ENCODE data around the gene CPN1.
A peak's percentile ranks its signal among the peaks of the same experiment; 100 is the strongest.

The CPN1 gene

GRCh38 chr10:99999319-100000108 lies 82.2 kb downstream of the CPN1 start:
- DNase-seq (ENCODE audit: low read depth in 1 of 2, low spot score in 1 of 2): no peak

DNA sequence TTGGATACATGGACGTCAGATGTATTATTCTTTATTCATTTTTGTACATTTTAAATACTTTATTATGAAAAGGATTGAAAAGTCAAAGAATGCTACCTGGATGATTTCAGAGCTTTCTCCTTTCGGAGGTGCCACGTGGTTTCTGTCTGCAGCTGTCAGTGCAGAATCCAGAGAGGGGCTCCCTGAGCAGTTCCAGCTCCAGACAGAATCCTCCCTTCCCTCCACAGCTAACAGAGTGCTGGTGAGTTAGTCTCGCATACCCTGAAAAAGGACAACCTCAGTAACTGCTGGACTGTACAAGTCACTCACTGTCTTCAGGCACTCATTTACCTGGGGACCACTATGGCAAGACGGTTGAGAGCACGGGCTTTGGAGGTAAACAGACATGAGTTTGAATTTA lies 82.8 kb downstream of the CPN1 start:
- no peak for DNase-seq (ENCODE audit: low read depth in 1 of 2, low spot score in 1 of 2)

DNA sequence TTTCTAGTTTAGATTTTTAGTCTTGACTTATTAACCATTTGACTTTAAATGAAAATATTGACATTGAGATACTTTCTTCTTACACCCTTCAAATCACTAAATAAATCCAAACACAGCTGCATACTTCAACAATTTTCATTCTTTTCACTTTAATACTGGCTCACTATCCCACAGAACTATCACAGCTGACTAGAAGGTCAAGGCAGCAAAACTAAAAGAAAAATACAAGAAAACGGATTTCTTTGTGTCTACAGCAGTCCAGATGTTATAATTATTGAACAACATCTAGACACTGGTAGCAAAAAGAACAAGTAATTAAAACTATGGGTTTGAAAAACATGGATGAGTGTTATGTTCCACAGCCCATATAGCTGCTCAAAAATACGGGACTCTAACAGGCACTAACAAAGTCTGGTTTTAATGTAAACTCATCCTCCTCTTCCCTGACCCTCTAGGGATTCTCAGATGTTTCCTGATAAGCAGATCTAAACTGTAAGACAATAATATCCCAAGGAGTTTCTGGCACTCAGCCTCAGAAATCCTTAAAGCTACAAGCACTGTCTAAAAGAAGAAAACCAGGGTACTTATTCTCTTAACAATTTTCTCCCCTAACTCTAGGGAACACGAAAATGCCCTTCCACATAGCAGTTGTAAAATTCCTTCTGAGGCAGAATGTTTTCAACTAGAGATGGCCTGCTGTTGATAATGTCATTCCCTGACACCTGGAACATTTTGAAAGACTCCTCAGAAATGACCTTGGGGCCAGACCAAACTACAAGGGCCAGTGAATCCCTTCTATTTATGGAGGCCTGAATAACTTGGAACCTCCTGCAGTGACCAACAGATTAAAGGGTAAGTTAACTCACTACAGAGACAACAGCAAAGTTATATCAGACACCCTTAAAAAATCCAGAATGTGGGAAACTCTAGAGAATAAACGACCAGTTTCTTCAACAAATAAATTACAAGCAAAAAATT lies 84.7 kb downstream of the CPN1 start:
- no peak for DNase-seq (ENCODE audit: low read depth in 1 of 2, low spot score in 1 of 2)

GRCh38 chr10:99995713-99996112 lies 86.0 kb downstream of the CPN1 start:
- DNase-seq (ENCODE audit: low read depth in 1 of 2, low spot score in 1 of 2): no peak

- no peak for DNase-seq (ENCODE audit: low read depth in 1 of 2, low spot score in 1 of 2)
Observed at GRCh38 chr10:99995269-99995668, 86.4 kb downstream of the CPN1 start.

- DNase-seq (ENCODE audit: low read depth in 1 of 2, low spot score in 1 of 2): no peak
Observed at GRCh38 chr10:99994801-99995200, 86.9 kb downstream of the CPN1 start.

- peak in 1 of 2 donors; percentile 7 for DNase-seq (ENCODE audit: low read depth in 1 of 2, low spot score in 1 of 2)
Observed at GRCh38 chr10:99993701-99994689, 87.7 kb downstream of the CPN1 start.

Measured in stimulated activated CD4-positive, alpha-beta T cell treated with anti-CD3 and anti-CD28 coated beads, Interleukin-15, amount 100 ng/mL, for 1 hour (primary cell).